ENCODE measurements around the gene C2orf72. TPM values are rescaled to one million over a fixed set of nuclear protein-coding genes. Genes with fewer than 3 reads are reported as not detected.

C2orf72 gene
- total and polyA plus RNA-seq, 10 of the 15 experiments (the other 5 are each of a cell fraction or from before 2014, with no cell fraction given) = under 0.01 to 0.29 (median 0.10) TPM; not detected in 6

DNA sequence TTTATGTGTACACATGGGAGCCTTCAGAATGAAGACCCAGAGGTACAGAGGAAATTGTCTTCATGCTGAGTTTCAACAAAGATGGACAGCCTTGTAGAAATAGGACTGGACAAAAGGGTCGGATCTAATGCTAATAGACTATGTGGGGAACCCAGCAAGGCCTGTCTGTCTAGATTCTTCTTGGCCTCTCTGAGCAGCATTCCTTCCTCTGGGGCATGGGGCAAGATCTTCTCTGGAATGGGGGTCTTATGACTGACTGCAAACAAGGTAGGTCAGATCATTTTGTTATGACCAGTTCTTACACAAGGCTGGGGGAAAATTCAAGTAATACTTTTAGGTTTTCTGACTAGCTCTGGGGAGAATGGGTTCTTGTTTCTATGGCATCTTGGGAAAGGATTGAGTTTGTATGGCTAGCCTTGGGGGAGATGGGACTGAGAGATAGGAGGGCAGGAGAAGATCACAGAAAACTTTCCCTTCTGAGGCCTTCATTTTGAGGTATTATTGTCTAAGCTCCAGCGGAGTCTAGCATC, 27.1 kb upstream of the C2orf72 start:
- Histone ChIP-seq H4K20me1 (ENCODE audit: control insufficient read depth, insufficient read depth) (no peaks in the 10 kb centered on the region), H3K9me3 (replicated peaks; ENCODE audit: control insufficient read depth, insufficient read depth, low read length) (no peaks in the 10 kb centered on the region), H3K4me2 (ENCODE audit: control insufficient read depth, insufficient read depth) (no peak overlapping the region), H3K4me1 (ENCODE audit: control insufficient read depth, insufficient read depth, low read length) (no peaks in the 10 kb centered on the region), H2AFZ (ENCODE audit: control insufficient read depth, low read depth, low read length) (no peak overlapping the region), H3K27ac (ENCODE audit: control insufficient read depth, insufficient read depth) (no peak overlapping the region), H3K79me2 (ENCODE audit: control insufficient read depth, insufficient read depth, low read length) (no peaks in the 10 kb centered on the region), H3K9ac (ENCODE audit: control insufficient read depth, insufficient read depth, low read length) (no peak overlapping the region), H3K4me3 (no peak overlapping the region), H3K27me3 (replicated peaks in 1 of 2; ENCODE audit: control insufficient read depth in 2 of 2, insufficient read depth in 2 of 2, low read length in 1 of 2) (peaks cover 0 to 4% of the 10 kb centered on the region in 2 experiments; a peak in 2 of 4 replicates), H3K36me3 (ENCODE audit: control insufficient read depth in 2 of 2, insufficient read depth in 2 of 2, low read length in 1 of 2) (no peaks in the 10 kb centered on the region)
- no TSS peak for BruUV-seq (replicated peaks)
- RAD21 ChIA-PET (ENCODE audit: unreplicated experiment) = no interaction called here
- FAIRE-seq (no peak), DNase-seq (ENCODE audit: low read depth, low spot score) (no peak), ATAC-seq (no peak)
- SMC1A ChIA-PET (ENCODE audit: uncharacterized antibody, unreplicated experiment) = no interaction called here
- intact Hi-C loops (cut with micrococcal nuclease; ENCODE audit: unreplicated experiment) = no loop called here
- in situ Hi-C loops (cut with MboI) = no loop called here
- 61% methylated on average over 2 of the region's 2 CpGs for whole genome bisulfite sequencing (ENCODE audit: insufficient coverage, insufficient replicate concordance, low lambda C conversion rate, missing lambda C conversion rate)
- no peak for TF ChIP-seq BMI1 (IDR thresholded peaks at IDR 0.05; ENCODE audit: borderline replicate concordance)
- no peak for TF ChIP-seq MEF2B (IDR thresholded peaks at IDR 0.05; ENCODE audit: partially characterized antibody, poor library complexity, severe bottlenecking)
- TF ChIP-seq, protein P1, sequence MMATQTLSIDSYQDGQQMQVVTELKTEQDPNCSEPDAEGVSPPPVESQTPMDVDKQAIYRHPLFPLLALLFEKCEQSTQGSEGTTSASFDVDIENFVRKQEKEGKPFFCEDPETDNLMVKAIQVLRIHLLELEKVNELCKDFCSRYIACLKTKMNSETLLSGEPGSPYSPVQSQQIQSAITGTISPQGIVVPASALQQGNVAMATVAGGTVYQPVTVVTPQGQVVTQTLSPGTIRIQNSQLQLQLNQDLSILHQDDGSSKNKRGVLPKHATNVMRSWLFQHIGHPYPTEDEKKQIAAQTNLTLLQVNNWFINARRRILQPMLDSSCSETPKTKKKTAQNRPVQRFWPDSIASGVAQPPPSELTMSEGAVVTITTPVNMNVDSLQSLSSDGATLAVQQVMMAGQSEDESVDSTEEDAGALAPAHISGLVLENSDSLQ (IDR thresholded peaks at IDR 0.05) = no peak
- TF ChIP-seq RCOR1 (conservative IDR thresholded peaks at IDR 0.05; ENCODE audit: low read depth, low read length) = no peak
- no peak for TF ChIP-seq MTA3 (IDR thresholded peaks at IDR 0.05; ENCODE audit: borderline replicate concordance, low read length)
- TF ChIP-seq CEBPB (IDR thresholded peaks at IDR 0.05; ENCODE audit: borderline replicate concordance in 1 of 2, low read depth in 2 of 2, low read length in 2 of 2) = no peak
- no peak for TF ChIP-seq MXI1 (IDR thresholded peaks at IDR 0.05; ENCODE audit: low read depth, low read length)
- TF ChIP-seq ETV6 (conservative IDR thresholded peaks at IDR 0.05 in 1 of 2, IDR thresholded peaks at IDR 0.05 in 1 of 2; ENCODE audit: borderline replicate concordance in 1 of 2, low read depth in 1 of 2) = no peak
- TF ChIP-seq HDAC6 (IDR thresholded peaks at IDR 0.05; ENCODE audit: unreplicated experiment) = no peak
- CTCF ChIA-PET = no interaction called here
- POLR2A ChIA-PET = no interaction called here

Measured in GM12878 (cell line).